OCI-M1 (cell line): ENCODE results near the gene HCRTR2.
A peak's percentile ranks its signal among the peaks of the same experiment; 100 is the strongest.
"Not testable (repeated sequence)": the region's sequence is repeated elsewhere in the genome, so short reads cannot be mapped to it uniquely, and the experiment has no call there.

Experiments used
- DNase-seq: peaks from one replicate; lab custom pipeline; 2025; lab: John Stamatoyannopoulos, UW

The HCRTR2 gene

DNA sequence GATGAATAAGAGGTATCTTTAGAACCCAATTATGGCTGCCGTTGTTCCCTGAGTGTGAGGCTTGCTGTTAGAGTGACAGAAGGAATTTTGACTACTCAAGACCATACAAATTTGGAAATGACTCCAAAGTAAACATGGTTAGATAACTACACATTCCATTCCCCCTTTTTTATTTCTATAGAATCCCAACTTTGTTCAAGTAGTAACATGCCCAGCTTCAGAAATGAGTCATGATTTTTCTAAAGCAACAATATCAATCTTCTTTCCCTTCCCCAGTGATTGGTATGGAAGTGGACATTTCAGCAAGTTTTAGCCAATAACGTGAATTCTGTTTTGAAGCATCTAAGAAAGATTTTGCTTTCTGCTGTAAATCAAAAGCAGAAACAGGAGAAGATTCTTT is 37.8 kb downstream of the HCRTR2 start:
- DNase-seq, result no peak

DNA sequence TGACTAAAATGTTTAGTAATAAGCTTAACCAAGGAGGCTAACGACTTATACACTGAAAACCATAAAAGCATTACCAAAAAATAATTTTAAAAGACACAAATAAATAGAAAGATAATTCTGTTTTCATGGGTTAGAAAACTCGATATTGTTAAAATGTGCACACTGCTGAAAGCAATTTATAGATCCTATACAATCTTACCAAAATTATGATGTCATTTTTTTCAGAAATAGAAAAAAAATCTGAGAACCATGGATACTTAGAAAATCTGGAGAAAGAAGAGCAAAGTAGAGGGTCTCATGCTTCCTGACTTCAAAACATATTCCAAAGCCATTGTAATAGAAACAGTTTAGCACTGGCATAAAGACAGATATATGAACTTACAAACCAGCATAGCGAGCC is 46.6 kb downstream of the HCRTR2 start:
- no peak for DNase-seq

DNA sequence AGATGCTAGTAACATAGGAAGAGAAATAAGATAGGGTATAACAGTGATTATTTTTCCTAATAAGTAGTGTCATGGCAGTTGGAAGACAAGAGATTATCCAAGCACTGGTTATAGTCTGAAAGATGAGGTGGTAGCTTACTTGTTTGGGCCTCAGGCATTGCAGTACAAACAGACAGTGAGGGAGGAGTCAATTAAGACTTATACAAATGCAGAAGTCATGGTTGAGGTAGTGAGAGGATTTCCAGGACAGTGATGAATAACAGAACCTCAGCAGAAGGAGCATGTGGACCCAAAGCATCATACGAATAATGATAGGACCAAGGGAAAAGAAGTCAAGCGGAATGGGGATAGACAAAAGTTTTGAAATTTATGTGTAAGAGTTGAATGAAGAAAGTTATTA is 53.5 kb downstream of the HCRTR2 start:
- DNase-seq, result no peak

DNA sequence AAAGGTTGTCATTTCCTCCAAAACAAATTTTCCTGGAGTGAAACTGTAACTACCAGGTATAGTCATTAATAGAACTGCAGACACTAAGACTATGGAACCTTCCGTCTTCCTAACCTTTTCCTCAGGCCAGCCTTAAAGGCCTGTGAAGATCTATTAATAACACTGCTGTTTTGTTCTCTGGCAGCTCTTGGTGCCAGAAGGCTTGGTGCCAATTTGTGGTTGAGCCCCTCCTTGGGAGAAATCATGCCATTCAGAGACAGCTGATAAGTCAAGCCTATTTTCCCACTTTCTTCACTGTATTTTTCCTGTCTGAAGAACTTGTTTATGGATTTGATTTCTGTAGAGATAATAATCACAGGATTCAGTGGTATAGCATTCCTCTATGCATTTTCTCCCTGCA is 64.8 kb downstream of the HCRTR2 start:
- DNase-seq, result no peak

DNA sequence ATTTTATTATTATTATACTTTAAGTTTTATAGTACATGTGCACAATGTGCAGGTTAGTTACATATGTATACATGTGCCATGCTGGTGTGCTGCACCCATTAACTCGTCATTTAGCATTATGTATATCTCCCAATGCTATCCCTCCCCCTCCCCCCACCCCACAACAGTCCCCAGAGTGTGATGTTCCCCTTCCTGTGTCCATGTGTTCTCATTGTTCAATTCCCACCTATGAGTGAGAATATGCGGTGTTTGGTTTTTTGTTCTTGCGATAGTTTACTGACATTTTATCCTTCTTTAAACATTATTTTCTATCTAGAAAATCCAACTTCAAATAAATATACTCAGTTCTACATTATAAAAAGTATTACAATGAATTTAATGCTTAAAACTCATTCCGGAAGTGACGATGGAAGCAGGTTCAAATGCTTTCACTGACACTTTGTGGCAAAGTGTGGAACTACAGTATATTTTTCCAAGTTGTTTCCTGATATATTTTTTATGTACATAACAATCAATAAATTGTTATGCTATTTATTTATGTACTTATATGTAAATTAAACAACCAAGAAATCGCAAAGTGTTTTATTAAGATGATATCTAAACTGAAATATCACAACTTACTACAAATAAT is 66.8 kb downstream of the HCRTR2 start:
- DNase-seq, result peak; percentile 64

DNA sequence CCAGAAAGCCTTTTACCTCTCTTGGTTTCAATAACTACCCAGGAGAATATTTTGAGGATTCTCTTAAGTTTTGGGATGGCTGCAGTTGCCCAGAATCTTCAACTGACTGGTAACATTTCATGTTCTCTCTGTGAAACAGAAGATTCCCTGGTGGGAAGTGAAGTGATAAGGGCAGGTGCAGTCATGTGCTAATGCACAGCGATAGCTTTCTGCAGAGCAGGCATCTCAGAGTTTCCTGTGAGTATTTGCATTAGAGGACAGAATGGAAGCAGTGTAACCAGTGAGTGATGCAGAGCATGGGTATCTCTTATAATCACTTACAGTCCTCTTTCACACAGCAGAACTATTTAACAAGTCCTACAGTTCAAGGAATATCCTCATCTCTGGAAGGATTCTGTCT is 76.1 kb downstream of the HCRTR2 start:
- no peak for DNase-seq

DNA sequence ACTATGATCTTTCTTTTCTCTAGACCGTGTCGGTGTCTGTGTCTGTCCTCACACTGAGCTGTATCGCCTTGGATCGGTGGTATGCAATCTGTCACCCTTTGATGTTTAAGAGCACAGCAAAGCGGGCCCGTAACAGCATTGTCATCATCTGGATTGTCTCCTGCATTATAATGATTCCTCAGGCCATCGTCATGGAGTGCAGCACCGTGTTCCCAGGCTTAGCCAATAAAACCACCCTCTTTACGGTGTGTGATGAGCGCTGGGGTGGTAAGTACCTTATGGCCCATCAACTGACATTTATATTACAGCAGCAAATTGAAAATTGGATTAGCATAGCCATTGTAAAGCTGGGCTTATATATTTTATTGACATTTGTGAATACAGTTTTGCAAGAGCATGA is 80.8 kb downstream of the HCRTR2 start:
- no peak for DNase-seq

DNA sequence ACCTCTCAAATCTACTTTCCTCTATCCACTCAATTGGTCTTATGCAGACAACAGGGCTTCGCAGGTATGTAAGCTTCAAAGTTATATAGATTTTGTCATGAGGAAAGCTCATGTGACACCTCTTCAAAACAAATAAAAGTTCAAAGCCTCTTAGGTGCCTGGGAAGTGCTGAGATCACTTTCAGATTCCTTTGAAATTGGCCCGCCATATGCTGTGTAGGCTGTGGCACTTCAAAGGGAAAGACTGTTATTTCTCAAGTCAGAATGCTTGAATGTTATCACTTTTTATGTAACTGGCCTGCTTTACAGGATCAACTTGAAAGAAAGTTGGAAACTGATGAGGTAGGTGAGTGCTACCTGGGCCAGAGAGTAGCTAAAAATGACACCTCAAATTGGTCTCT is 85.9 kb downstream of the HCRTR2 start:
- no peak for DNase-seq

DNA sequence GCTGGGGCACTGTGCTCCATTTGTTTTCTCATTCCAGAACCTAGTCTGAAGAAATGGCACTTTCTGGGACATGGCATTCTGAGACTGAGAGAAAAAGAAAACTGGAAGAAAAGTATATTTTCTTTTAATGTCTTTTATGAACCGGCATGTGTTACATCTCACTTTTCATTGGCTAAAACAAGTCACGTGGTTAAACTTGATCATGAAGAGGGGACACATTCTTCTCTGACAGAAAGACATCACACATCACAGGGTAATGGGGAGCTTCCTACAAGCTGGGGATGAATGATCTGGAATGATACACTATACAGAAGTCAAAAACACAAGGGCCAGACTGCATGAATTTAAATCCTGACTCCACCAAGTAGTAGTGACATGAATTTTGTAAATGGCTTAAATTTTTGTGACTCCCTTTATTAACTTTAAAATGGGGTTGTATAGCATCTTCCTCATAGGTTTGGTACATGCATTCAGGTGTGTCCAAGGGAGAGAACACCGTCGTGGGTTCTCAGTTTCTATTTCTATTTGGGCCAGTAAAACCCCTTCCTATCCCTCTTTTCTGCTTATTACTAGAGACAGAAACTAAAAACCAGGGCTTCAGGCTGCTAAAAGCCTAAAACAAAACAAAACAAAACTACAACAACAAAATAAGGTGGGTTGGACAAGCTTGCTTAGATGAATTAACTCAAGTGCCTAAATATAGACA is 91.2 kb downstream of the HCRTR2 start:
- peak; percentile 21 for DNase-seq

DNA sequence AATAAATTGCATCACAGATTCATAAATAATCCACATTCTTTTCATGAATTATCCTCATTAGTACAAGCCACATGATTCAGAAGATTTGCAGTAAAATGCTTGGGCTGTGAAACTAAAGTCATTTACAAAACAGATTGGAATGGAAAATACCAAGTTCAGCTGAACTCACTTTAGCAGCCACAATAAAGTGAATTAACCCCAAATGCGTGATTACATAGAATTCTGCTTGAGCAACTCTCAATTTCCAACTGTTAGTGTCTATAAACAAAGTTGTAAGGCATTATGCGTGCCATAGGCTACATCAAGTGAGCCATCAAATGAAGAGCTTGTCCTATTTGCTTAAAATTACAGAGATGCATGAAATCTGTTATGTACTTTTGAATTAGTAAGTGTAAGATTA is 92.6 kb downstream of the HCRTR2 start:
- DNase-seq, result no peak

DNA sequence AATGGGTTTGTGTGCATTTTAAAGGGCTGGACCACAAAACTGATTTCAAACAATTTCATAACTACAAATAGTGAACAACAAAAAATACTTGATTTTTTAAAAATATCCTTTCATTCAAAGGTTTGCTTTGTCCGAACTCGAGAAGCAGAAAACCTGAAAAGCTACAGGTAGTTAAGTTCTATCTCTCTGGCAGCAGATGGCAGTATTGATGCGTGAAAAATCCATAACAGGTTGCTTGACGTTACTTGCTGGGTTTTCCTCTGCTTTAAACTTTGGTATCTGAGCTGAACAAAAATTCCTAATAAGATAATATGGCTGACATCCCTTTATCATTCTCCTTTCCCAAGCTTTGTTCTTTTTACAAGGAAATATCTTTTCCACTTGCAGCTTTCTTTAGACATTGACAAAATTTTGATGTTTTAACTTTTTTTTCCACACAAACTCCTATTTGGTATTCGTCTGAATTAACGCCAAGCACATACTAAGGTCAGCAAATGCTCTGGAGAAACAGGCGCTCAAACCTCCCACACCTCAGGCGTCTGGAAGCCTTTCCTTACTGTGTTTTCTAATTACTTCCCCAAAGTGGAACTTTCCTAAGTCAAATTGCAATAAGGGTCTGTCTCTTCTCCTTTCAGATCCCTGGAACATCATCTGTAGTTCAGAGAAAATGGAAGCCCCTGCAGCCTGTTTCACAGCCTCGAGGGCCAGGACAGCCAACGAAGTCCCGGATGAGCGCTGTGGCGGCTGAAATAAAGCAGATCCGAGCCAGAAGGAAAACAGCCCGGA is 102.6 kb downstream of the HCRTR2 start:
- peak; percentile 78 for DNase-seq

DNA sequence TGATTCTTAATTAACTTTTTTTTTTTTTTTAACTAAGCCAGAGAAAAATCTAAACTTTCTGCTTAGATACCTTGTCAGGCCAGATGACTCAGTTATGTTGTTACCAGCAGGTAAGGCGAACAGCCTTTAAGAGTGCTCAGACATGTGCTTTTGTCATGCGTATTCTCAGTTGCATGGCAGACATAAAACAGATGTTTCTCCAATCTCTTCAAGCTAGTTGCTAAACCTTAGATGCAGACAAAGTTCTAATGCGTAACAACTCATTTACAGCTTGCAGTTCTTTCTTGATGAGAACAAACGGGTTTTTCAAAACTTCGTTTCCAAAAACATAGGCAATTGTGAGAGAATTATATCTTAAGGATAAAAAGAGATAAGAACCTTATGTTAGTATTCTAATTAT is 103.3 kb downstream of the HCRTR2 start:
- DNase-seq, result no peak

DNA sequence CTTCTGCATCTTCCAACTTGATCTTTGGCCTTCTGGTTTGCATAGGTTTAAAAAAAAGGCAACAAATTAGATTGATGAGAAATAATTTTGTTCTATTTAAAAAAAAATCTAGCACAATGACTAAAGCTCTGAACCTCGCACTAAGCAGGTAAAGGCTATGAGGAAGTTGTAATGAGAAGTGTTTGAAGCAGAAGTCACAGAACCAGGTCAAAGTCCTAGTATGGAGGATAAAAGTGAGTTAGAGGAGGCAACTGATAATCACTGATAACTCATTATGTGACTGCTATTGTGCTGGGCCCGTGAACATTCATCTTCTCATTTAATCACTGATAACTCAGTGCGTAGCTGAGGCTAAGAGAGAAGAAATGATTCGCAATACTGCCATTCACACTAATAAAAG is 106.9 kb downstream of the HCRTR2 start:
- DNase-seq, result no peak

DNA sequence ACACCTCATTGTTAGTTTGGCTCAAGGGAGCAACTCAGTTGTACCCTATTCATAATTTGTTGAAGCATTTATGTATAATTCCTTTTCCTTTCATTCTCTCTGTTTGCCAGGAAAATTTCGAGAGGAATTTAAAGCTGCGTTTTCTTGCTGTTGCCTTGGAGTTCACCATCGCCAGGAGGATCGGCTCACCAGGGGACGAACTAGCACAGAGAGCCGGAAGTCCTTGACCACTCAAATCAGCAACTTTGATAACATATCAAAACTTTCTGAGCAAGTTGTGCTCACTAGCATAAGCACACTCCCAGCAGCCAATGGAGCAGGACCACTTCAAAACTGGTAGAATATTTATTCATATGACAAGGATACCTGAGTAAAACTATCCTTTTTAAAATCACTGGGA is 107.8 kb downstream of the HCRTR2 start:
- peak; percentile 21 for DNase-seq

DNA sequence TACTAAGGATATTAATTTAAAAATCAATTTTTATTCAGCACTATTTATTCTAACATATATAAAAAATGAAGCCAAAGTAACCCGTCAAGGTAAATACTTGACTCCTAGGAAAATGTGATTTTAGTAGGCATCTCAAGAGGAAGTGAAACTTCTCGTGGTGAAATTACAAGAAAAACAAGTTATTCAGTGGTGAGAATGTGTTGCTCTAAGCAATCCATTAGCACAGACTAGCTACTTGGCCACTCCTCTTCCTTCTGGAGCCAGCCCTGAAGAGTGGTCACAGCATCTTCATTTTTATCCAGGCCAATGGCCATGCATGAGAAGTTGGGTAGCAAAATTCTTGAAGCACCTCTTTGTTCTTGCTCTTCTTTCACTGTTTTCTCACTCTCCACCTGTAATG is 112.5 kb downstream of the HCRTR2 start:
- DNase-seq, result no peak

DNA sequence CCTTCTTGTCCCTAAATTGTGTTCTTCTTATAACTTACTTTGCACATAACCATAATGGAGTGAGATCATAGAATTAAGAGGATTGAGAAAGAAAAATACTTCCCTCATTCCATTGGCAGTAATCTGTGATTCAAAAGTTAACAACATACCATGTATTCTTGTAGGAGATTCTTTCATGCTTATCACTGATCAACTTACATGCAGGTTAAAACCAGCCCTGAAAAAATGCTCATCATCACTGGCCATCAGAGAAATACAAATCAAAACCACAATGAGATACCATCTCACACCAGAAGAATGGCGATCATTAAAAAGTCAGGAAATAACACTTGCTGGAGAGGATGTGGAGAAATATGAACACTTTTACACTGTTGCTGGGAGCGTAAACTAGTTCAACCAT is 116.4 kb downstream of the HCRTR2 start:
- no peak for DNase-seq

DNA sequence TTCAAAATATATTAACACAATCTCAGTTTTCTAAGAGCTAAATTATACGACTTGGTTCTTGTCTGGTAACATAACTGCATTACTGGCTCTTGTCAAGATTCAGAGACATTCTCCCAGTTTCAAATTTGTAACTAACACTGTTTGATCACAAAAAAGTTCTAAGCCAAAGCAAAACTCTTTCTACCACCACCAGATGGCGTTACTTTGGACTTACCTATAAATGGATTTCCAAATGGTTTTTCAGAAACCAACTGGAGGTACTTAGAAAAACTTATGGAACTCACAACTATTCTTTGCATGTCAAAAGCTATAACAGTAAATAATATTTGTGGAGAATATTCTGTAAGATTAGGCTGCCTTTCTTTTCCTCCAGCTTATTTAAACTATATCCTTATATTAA is 118.8 kb downstream of the HCRTR2 start:
- DNase-seq, result peak; percentile 61

DNA sequence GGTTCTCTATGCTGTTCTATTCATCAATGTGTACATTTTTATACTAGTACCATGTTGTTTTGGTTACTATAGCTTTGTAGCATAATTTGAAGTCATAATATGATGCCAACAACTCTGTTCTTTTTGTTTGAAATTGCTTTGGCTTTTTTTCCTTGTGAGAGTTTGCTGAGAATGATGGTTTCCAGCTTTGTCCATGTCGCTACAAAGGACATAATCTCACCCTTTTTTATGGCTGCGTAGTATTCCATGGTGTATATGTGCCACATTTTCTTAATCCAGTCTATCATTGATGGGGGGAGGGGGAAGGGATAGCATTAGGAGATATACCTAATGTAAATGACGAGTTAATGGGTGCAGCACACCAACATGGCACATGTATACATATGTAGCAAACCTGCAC is 122.9 kb downstream of the HCRTR2 start:
- not testable (repeated sequence) for DNase-seq

DNA sequence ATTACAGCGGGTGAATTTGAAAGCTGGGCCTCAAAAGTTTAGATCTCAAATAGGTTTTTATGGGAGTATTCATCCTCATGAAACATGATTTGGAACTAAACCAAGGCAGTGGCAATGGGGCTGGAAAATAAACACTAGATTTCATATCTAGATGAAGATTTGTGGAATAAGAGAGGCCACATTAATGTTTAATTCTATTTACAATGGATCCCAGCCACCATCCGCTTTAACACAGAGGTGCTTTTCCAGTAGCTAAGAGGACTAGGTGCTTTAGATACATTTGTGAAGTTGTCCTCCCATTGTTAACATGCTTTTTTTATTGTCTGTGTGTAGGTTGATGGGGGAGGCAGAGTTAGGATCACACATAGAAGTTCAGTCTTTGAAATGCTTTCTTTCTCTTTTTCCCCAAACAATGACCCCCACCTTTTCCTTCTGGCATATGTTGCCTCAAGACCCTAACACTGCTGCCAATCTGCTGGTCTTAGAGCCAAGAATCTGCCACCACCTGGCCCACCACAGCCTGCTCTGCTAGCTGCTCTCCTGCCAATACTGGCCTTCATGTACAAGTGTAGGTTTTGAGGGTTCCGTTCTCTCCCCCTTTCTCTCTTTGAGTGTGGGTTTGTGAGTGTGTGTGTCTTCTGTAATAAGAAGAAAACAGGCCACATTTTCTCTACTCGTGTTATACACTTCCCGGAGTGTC is 125.1 kb downstream of the HCRTR2 start:
- DNase-seq, result no peak

DNA sequence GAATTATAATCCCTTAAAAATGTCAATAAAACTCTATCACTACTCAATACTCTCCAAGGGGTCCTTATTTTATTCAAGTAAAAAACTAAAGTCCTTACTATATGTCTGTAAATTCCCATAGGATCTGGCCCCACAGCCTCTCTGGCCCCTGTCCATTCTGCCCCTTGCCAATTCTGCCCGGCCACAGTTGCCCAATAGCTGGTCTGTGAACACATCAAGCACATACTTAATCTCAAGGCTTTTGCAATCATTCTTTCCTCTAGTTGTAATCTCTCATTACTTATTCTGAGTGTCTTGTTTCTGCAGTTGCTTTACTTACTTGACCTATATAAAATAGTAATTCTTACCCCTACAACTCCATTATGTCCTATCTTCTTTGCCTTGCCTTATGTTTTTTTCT is 130.4 kb downstream of the HCRTR2 start:
- DNase-seq, result no peak

DNA sequence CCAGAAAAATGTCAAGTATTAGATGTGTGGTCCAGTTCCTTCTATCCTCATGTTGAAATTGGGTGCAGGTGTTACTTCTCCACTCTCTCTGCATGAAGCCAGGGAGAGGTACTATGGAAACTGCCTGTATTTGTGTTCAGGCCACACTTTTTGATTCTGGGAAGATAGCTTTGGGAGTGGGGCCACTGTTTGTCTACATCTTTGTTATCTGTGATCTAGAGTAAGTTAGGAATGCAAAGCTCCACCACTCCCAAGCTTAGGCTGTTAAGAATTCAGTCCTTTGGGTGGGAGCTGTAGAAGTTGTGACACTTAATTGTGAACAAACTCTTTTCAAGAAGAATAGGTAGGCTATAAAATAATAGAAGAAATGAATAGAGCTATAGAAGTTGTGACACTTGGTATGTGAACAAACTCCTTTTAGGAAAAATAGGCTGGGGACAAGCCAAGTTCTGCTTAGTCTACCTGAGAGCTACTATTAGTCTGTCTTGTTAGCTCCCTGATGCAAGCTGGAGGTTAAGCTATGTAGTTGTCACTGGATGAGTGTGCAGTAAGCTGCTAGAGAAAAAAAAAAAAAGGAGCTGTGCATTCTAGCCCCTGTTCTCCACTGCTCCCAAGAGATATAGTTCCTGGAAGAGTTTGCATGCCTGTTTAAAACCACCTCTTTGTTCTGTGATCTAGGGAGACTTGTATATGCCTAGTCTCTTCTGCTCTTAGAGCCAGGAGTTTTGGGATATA is 145.8 kb downstream of the HCRTR2 start:
- DNase-seq, result peak; percentile 43

DNA sequence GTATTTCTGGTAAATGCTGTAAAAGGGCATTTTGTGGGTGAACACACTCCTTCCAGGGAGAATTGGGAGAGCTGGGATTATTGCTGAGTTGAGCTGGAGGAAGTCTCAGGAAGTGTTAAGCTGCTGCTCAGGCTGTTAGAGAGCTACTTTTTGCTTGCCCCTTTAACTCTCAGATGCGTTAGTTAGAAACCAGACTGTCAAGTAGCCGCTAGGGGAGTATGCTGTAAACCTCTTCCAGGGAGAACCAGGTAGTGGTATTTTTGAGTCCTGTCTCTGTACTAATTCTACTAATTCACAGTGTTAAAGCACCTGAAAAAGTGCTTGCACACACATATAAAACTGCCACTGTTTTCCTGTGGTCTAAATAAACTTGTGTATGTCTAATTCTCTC is 146.4 kb downstream of the HCRTR2 start:
- peak; percentile 43 for DNase-seq
